GM13977 (cell line): ENCODE results near the gene MEF2D.

Experiments used
- DNase-seq: peaks from one replicate; pipeline ENCODE4 v3.0.0; 2012; ENCODE audit warnings: low spot score
- CTCF ChIP-seq: IDR thresholded peaks from 2 replicates; pipeline ENCODE4 v1.5.1; 2012; ENCODE audit warnings: mild to moderate bottlenecking, control low read depth; ENCODE audit not compliant: insufficient read depth; ENCODE audit errors: extremely low read depth, missing control alignments
- in situ Hi-C: fragments of 300-500 bp; cut with MboI; formaldehyde crosslinking; loops from one replicate; pipeline ENCODE4 v1.12.0; 2022; ENCODE audit warnings: low sequenced_read_pairs, low pct_unique_long_range_greater_than_20kb, mixed read lengths, inconsistent platforms; ENCODE audit not compliant: unreplicated experiment

The MEF2D gene

GRCh38 chr1:156517748-156518147 lies 17.2 kb upstream of the MEF2D start:
- DNase-seq: no peak
- no peak for TF ChIP-seq CTCF
- in situ Hi-C loops: no loop called here

- in situ Hi-C loops: no loop called here
- DNase-seq: no peak
- no peak for TF ChIP-seq CTCF
These were observed 16.2 kb upstream of the MEF2D start for GRCh38 chr1:156516821-156517220.

GRCh38 chr1:156515956-156516355 lies 15.4 kb upstream of the MEF2D start:
- TF ChIP-seq CTCF: no peak
- in situ Hi-C loops: no loop called here
- no peak for DNase-seq

GRCh38 chr1:156513185-156513584 lies 12.6 kb upstream of the MEF2D start:
- TF ChIP-seq CTCF: no peak
- in situ Hi-C loops: no loop called here
- no peak for DNase-seq

GRCh38 chr1:156511644-156512043 lies 11.1 kb upstream of the MEF2D start:
- no peak for TF ChIP-seq CTCF
- no peak for DNase-seq
- in situ Hi-C loops: no loop called here

GRCh38 chr1:156510709-156511108 lies 10.1 kb upstream of the MEF2D start:
- TF ChIP-seq CTCF: no peak
- no peak for DNase-seq
- in situ Hi-C loops: no loop called here
